Measurements from ENCODE around the gene CTTN.

The CTTN gene

GRCh38 chr11:70456921-70457532 lies 58.7 kb downstream of the CTTN start:
- no peak for DNase-seq

- DNase-seq, result no peak
These were observed 60.4 kb downstream of the CTTN start for GRCh38 chr11:70458736-70459135.

- no peak for DNase-seq
These were observed 61.8 kb downstream of the CTTN start for GRCh38 chr11:70460111-70460510.

GRCh38 chr11:70460964-70461363 lies 62.6 kb downstream of the CTTN start:
- DNase-seq, result no peak

DNA sequence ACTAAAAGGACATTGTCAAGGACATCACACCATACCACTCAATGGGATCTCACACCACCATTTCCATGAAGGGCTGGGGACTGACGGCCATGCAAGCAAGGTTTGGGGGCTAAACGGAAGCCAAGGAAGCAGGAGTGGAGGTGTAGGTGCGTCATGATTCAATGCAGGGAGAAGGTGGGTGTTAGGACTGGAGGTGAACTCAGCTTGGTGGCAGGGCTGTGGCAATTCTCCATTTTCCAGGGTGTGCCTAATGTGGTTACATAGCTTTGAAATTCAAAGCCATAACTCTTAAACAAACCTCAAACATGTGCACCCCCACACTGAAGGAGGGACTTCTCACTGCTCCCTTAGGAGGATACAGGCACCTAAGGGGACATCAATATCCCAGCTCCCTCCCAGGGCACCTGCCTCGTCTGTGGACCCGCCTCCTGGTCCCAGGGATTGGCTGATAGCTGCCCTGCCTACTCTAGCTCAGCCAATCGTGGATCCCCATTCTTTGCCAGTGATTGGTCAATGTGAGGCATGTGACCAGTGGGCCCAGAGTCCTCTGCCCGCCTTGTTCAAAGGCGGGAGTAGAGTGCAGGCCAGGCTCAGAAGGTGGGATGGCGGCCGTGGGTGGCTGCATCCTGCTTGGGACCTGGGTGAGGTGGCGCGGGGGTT lies 64.6 kb downstream of the CTTN start:
- DNase-seq, result no peak

- no peak for DNase-seq
These were observed 65.3 kb downstream of the CTTN start for GRCh38 chr11:70463478-70464255.

GRCh38 chr11:70464509-70465361 lies 66.4 kb downstream of the CTTN start:
- DNase-seq, result peak; percentile 15

DNA sequence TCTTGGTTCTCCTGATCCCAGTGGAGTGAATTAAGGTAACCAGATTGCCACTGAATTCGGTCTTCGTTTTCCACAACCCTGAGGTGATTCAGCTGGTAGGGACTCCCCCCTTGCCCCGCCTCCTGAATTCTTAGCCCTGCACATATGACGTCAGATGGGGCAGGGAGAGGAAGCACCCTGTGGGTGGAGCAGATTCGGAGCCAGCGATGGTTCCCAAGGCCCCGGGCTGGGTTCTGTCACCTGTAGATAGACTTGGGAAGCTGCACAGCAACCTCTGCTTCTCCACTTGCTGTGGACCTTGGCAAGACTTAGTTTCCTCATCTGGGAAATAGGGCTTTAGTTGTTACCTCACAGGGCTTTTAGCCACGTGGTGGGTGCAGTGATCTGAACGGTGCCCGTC lies 67.8 kb downstream of the CTTN start:
- DNase-seq, result peak; percentile 7

DNA sequence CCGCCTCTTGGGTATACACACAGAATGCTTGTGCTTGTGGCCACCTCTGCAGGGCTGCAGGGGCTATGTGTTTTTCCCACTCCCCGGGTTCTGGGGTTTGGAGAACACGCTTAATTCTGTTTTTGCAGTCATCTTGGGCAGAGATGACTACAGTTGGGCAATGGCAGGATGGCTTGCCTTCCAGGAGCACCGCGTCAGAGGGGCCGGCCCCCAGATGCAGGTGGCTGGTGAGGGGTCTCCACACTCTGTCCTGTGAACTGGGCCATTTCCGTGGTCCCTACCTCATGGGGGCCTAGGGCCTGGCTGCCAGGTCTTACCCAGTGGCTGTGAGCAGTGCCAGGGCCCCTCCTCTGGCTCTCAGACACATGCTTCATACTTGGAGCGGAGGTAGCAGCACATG lies 68.3 kb downstream of the CTTN start:
- no peak for DNase-seq

- peak; percentile 69 for DNase-seq
These were observed 69.1 kb downstream of the CTTN start for GRCh38 chr11:70467201-70468085.

GRCh38 chr11:70468256-70469195 lies 70.2 kb downstream of the CTTN start:
- no peak for DNase-seq

DNA sequence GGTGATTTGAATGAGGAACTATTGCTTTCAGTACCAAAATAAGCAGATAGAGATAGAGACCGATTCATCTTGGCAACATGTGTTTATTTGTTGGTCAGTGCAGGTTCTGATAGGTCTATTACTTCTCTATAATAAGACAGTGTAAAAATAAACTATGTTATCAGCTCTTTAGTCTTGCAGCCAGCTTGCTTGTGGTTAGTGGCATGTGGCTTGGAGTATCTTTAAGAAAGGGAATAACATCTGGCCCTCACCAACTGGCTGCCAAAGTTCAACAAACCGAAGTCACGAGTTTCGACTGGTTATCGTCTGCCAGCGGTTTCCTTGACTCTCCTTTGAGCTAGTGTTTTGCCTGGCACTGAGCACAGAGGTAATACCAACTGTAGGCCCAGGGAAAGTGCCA lies 71.8 kb downstream of the CTTN start:
- DNase-seq, result peak; percentile 56

DNA sequence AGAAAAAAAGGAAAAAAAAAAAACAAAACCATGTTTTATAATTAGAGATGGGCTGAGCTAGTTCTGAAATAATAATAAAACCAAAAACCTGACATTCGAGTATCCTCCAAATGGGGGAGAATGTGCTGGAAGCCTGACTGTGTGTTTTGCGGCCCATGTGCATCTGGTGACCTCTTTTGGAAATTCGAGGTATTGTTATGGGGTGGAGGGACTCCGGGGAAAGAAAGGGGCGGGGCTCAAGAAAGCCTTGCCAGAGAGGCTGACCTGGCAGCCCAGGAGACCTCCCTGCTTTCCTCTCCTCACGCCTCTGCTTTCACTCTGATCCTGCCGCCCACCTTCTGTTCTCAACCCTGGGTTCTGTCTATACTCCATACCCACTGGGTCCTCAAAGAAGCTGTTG lies 72.9 kb downstream of the CTTN start:
- DNase-seq, result no peak

- no peak for DNase-seq
These were observed 73.9 kb downstream of the CTTN start for GRCh38 chr11:70472240-70472639.

- no peak for DNase-seq
These were observed 75.0 kb downstream of the CTTN start for GRCh38 chr11:70473186-70473872.

DNA sequence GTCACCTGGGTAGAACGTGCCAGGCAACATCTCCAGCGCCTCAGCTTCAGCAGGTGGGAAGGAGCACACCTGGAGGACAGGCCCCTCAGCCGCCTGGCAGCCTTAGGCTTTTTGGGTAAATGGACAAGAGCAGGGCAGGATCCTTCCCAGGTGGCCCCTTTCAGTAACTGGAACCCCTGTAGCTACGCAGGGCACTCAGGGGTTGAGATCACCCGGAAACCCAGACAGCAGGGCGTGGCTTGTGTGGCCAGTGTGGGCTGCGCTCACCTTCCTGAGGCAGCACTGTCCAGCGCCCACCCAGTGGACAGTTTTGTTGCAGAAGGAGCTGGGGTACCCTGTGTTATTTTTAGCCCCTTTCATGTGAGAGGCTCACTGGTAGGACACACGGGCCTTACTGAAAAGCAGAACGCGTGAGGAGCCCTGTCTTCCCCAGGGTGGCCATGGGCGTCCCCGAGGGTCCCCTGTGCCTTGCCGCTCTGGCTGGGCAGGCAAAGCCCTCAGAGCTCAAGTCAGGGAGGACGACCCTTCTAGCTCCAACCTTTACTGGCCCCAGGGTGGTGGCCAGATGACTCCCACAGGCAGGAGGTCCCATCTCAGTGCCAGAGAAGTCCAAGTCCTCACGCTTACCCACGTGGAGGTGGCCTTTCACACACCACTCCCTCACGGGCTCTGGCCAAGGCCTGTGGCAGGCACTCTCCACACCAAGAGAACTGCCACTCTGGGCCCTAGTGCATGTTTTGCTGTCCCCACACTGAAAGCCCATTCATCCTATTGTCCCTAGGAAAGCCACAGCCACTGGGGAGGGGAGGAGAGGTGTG lies 75.8 kb downstream of the CTTN start:
- no peak for DNase-seq

DNA sequence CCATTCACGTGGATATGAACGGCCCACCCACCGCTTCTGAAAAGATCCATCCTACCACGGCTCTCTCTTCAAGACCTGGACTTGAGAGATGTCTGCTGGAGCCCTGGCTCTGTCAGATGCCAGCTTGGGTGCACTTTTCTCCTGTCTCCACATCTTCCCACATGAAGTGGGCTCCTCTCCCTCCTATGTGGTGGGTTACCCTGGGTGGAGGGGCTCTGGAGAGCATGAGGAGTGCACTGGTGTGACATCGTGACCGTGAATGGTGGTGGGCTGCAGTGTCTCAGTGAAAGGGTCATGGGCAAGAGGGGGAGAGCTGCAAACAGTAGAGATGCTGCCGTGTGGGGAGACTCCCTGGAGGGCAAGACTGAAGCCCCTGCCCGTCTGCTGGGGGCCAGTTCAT lies 76.4 kb downstream of the CTTN start:
- DNase-seq, result no peak

DNA sequence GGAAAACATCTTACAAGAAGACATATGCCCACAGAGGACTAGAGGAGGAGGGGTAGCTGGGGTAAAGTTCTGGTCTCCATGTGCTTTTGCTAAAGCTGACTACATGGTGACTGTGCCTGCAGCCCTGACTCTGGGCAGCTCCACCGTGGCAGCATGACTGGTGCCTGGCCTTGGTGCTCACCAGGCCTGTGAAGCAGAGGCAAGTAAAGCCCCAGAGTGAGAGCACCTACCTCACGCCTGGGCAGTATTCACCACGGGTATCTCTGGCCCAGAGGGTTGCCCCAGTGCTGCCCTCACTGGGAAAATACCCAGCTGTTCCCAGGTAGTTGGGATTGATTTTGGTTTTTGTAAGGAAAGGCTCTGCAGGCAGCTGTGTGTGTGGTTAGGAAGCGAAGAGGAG lies 78.3 kb downstream of the CTTN start:
- no peak for DNase-seq

GRCh38 chr11:70477176-70477575 lies 78.8 kb downstream of the CTTN start:
- DNase-seq, result no peak

All from femur (tissue), 1 donor.